CD4-positive, alpha-beta T cell treated with Interleukin-1 beta for 1 hour (primary cell): ENCODE measurements around the gene GALNTL6.
"Not testable (repeated sequence)": the region's sequence is repeated elsewhere in the genome, so short reads cannot be mapped to it uniquely, and the experiment has no call there.

Source experiments
- DNase-seq, 2 donors: peaks; one replicate each; pipeline ENCODE4 v3.0.0-alpha.2; 2020 to 2022

The GALNTL6 gene

DNA sequence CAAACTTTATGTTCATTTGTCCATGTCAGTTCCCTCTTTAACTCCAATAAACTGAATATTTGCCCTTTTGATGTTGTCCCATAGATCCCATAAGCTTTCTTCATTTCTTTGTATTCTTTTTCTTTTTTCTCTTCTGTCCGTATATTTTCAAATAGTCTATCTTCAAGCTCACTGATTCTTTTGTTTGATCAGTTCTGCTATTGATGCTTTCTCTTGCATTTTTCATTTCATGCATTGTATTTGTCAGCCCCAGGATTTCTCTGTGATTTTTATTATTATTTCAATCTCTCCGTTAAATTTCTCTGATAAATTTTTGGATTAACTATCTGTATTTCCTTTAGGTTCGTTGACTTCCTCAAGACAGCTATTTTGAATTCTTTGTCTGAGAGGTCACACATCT lies 1082.5 kb downstream of the GALNTL6 start:
- no peak for DNase-seq

DNA sequence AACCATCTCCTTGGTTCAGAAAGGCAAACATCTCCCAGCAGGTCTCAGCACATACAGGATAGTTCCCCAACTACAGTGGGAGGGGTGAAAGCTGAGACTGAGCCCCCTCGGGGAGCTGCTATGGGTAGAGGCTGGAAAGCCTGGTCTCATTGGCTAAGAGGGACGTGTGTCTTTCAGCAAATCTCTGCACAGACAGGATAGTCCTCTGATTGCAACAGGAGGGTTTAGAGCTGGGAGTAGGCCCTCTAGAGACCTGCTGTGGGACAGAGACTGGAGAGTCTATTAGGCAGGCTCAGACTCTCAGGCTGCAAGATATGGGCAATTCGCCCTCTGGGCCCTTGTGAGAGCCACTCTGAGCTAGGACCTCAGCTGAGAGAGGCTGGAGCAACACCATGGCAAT lies 1083.8 kb downstream of the GALNTL6 start:
- DNase-seq, result no peak

DNA sequence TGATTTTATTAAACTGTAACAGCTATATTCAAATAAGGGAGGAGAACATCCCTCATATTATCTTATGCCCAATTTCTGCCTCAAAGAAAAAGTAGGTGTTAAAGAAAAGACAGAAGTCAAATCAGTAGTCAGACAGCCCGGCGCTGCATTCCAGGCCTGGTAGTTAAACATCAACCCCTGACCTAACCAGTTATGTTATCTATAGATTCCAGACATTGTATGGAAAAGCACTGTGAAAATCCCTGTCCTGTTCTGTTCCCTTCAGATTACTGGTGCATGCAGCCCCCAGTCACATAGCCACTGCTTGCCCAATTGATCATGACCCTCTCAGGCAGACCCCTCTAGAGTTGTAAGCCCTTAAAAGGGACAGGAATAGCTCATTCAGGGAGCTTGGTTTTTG lies 1085.5 kb downstream of the GALNTL6 start:
- DNase-seq, result no peak

DNA sequence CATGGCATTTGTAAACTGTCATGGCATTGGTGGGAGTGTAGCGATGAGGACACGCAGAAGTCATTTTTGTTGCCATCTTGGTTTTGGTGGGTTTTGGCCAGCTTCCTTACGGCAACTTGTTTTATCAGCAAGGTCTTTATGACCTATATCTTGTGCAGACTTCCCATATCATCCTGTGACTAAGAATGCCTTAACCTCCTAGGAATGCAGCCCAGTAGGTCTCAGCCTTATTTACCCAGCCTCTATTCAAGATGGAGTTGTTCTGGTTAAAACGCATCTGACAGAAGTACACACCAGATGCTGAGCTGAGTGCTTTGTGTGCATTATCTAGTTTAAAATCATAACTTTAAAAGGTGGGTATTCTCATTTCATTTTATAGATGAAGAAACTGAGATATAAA lies 1086.7 kb downstream of the GALNTL6 start:
- DNase-seq, result no peak

DNA sequence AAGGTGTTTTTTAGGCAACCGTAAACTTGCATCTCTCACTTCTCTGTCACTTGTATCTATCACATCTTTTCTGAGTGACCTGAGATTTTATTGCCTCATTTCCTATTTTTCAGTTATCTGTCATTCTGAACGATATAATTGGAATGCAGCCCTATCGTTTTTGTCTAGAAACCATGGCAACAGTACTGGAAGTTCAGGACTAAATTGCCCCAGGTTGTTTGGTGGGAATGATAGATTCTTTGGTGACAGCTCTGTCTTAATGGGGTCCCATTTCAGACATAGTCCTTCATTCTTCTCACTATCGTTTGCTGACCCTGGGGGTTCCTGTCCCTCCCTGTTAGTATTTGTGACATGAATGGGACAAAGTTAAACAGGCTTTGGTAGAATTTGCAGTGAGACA lies 1087.7 kb downstream of the GALNTL6 start:
- no peak for DNase-seq

DNA sequence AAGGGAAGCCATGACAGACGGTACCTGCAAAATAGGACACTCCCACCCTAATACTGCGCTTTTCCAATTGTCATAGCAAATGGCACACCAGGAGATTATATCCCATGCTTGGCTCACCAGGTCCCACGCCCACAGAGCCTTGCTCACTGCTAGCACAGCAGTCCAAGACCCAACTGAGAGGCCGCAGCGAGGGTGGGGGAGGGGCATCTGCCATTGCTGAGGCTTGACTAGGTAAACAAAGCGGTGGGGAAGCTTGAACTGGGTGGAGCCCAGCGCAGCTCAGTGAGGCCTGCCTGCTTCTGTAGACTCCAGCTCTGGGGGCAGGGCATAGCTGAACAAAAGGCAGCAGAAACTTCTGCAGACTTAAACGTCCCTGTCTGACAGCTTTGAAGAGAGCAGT lies 1099.3 kb downstream of the GALNTL6 start:
- DNase-seq, result not testable (repeated sequence)

DNA sequence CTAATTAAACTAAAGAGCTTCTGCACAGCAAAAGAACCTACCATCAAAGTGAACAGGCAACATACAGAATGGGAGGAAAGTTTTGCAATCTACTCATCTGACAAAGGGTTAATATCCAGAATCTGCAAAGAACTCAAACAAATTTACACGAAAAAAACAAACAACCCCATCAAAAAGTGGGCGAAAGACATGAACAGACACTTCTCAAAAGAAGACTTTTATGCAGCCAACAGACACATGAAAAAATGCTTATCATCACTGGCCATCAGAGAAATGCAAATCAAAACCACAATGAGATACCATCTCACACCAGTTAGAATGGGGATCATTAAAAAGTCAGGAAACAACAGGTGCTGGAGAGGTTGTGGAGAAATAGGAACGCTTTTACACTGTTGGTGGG lies 1104.2 kb downstream of the GALNTL6 start:
- not testable (repeated sequence) for DNase-seq

DNA sequence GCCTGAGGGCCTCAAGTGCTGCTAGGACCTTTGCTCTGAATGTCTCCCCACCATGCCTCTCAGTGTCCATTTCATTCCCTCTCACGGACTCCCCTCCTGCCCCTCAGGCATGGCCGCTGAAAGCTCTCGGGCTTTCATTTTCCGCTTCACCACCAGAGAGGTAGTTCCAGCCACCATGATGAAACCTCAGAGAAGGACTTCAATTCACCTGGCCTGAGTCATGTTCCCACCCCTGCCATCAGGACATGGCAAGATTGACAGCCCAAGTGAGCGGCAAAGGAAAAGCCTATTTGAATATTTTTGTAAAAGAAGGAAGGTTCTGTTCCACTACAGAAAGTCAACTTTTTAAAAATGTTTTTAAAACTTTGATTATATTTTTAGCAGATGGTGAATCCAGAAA lies 1106.1 kb downstream of the GALNTL6 start:
- no peak for DNase-seq

DNA sequence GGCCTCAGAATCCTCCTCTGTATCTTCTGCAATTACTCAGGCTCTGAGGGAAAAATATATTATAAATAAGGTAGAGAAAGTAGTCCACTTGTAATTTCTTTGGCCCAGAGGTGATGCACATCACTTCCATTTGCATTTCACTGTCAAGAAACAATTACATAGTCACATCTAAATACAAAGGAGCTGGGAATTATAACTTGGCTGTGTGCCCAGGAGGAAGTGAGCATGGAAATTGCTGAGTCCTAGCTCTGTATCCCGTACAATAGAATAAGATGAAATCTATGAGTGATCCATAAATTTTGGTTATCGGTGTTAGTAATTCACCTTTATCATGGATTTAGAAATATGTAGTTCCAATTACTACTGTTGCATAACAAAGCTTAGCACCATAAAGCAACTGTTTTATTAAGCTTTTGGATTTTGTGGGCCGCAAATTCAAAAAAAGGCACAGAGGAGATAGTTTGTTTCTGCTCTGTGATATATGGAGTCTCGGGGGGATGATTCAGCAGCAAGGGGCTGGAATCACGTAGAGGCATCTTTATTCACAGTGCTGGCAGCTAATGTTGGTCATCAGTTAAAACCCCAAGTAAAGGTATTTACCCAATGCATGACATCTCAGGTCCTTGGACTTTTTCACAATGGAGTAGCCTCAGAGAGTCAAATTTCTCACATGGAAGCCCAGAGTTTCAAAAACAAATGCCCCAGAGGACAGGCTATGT lies 1114.1 kb downstream of the GALNTL6 start:
- DNase-seq, result no peak

DNA sequence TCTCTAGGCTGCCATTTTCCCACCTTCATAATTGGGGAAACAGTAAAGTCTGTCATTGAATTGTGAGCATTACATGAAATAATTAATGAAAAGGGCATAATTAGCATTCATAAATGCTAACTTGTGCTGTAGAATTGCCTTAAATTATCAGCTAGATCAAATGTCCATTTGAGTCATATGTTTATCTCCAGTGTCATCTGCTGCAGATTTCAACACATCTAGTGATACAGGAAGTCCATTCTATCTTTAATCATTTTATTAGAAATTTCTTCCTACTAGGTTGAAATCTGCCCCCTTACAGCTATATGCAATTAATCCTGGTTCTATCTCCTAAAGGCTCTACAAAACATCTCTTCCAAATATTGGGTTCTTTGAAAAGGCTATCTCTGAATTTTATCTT lies 1115.1 kb downstream of the GALNTL6 start:
- DNase-seq, result no peak

DNA sequence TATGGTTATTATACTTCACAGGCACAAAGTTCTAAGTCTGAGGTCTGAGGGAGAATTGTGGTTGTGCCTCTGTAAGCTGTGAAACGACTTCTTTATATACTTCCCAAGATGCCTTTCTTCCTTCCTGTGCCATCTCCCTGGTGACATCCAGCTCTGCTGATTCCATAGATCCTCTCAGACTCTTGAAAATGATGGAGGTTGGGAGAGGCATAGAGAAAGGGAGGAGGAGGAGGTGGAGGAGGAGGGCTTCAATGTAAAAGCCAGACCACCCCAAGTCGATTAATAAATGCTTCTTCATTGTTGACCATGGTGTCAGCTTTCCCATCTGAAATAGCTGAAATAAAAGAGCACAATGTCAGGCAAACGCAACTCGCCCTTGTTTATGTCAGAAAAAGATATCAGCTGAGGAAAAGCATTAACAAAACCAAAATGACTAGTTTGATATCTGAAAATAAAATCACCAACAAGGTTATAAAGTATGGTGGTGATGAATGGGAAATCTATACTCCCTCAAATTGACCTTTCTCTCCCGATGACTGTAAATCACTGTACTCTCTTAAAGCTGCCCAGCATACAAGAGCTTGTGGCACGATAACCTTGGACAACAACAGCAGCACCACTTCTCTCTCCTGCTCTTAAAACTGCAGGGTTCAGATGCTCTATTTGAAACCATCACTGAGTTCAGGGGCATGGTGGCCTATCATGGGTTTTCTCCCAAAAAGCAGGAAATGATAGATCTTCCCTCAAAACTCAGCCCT lies 1125.0 kb downstream of the GALNTL6 start:
- DNase-seq, result no peak

DNA sequence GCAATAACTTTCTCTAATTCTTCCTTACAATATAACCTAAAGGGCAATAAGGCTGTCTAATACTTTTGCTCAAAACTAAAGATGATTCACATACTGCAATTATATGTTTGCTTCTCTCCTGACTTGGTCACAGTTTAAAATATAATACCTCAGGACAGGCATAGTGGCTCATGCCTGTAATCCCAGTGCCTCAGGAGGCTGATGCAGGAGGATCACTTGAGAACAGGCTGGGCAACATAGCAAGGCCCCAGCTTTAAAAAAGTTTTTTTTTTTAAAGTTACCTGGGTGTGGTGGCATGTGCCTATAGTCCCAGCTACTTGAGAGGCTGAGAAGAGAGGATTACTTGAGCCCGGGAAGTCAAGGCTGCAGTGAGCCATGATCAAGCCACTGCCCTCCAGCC lies 1125.7 kb downstream of the GALNTL6 start:
- no peak for DNase-seq

DNA sequence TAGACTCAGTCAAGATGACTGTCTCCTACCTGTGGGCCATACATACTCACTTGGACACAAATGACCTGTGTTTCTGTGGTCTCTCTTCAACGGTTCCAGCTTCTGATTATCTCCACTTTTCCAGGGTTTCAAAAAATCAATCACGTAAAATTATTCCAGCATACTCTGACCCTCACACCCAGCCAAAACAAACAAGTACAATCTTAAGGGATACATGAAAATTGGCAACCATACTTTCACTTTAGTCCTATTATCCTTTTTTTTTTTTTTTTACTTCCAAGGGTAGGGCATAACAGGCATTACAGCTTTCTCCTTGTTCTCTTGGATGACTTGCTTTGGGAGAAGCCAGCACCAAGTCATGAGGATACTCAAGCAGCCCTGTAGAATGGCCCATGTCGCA lies 1129.6 kb downstream of the GALNTL6 start:
- DNase-seq, result no peak

DNA sequence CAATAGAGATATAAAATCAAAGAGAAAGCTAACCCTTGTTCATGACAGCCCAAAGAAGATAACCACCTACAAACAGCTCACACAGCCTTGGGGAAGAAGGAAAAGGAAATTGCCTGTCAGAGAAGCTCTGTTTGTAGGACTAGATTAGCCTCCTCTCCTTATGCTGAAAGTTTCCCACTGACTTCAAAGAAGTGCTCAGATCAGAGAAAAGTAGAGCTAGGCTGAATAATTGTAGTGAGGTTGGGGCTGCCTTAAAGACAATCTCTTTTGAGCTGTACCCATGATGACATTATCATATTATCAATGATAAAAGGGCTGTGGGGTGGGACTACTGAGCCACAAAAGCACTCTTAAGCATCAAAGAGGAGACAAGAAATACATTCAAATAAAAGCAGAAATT lies 1132.4 kb downstream of the GALNTL6 start:
- no peak for DNase-seq

DNA sequence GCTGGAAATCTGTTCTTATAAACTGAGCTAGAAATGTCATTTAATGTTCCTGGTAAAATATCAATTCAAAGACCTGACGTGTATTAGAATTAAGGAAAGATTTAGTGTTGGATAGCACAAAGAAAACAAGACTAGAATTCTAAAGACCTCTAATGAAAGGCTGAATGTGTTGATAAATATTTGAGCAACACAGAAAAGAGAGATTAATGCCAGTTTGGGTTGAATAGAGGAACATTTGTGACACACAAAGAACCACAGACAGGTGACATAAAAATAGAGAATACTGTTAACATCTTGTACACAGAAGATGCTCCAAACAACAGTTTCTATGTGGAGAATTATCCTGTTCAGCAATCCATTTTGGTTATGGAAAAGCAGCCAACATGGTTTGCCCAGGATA lies 1133.3 kb downstream of the GALNTL6 start:
- DNase-seq, result no peak

DNA sequence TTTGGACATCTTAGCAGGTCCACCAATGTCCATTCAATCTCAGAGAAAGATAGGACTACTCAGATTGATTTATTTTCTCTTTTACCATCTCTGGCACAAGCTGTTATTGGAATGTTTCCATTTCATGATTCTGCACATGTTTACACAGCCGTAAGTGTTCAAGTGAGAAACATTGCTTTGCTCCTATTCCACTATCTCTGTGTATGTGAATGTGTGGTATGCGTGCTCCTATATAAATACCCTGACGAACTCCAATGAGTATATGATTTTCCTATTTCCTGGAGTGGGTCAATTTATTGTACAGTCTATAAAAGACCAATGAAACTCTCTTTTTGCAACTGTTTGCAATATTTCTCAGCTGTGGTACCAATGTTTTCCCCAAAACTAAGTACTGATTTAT lies 1134.4 kb downstream of the GALNTL6 start:
- no peak for DNase-seq

DNA sequence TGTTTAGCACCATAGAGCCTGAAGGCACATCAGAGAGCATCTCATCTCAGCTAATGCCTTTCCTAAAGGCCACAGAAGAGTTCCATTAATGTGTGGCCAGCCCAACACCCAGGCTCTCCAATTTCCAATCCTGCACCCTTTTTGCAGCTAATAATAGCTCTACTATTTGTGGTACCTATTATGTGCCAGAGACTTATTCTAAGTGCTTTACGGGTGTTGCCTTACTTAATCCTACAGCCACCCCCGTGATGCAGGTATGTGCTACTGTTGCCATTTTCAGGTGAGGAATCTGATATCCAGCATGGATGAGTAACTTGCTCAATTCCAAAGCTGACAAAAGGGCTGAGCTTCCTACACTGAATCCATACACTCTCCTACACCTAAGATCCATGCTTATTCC lies 1137.8 kb downstream of the GALNTL6 start:
- DNase-seq, result no peak

DNA sequence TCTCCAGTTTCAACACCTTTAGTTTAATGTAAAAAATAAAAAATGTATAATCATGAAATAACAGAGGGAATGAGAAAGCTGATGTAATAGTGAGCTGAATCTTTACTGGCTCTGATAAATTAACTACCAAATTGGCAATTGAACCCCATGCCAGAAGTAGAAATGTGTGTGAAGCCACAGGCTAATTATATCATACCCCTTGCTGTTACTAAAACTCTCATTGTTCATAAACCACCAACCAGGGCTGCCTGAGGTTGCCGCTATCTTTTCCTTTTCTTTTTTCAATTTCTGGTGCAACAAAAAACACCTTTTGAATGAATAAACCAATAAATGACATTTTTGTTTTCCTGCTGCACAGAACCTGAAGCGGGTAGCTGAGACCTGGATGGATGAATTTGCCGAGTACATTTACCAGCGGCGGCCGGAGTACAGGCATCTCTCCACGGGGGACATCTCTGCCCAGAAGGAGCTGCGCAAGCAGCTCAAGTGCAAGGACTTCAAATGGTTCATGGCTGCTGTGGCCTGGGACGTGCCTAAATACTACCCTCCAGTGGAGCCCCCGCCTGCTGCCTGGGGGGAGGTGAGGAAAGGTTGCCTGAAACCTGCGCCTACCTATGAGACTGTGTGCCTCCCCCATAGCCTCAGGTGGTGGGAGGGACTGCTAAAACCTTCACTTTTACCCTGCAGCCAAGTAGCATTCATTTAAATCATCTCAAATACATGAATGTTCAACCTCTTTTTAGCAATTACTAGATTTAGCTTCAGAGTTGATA lies 1138.7 kb downstream of the GALNTL6 start:
- DNase-seq, result no peak

DNA sequence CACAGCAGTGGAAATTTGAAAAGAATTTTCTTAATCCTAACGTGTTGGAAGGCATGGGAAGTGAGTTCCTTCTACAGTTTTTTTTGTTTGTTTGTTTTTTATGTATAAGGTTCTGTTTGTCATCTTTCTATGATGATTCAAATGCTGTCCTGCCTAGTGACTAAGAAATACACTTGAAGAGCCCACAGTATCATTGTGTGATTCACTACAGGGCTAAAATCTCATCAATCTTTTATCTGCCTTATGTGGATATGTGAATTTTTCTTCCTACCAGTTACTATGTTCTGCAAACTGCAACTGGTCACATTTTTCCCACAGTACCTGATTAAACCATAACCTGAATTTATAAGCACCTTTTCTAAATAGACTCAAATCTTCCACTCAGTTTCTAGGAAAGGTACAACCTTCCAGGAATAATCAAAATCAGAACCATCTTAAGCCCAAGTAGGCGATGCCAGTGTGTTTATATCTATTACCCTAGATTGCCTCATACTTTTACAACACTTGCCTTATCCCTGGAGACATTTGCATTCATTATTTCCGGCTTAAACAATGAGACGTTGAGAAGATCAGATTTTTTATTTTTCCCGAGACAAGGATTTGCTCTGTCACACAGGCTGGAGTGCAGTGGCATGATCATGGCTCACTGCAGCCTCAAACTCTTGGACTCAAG lies 1140.8 kb downstream of the GALNTL6 start:
- DNase-seq, result no peak

DNA sequence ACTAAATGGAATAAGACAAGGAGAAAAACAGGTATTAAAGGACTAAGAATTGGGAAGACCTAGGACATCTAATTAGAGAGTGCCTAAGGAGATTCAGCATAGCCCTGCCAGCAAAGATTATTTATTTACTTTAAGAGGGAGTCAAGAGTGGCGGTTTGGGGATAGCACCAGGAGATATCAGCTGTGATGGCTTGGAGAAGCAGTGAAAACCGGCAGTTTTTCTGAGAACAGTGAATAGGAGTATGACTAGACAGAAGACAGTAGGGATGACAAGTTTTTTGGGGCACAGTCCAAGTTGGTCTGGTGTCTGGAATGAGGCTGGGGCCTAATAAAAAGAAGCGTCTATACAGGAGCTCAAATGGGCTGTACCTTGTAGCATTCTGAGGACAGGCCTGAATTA lies 1143.1 kb downstream of the GALNTL6 start:
- DNase-seq, result not testable (repeated sequence)

DNA sequence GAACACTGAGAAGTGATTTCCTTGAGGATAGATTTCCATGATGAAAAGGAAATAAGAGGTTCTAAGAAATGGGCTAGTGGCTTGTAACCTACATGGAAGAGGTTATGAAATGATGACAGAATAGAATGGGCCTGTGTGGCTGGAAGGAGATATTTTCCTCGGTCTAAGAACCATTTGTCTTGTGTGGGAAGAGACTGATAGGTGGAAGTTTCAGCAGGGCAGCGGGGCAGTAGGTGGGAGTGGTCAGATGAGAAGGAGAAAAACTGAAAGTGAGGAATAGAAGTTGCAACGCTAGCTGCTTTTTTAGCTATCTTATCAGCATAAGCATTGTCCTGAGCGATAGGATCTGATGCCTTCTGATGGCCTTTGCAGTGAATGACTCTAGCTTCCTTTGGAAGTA lies 1144.0 kb downstream of the GALNTL6 start:
- no peak for DNase-seq

DNA sequence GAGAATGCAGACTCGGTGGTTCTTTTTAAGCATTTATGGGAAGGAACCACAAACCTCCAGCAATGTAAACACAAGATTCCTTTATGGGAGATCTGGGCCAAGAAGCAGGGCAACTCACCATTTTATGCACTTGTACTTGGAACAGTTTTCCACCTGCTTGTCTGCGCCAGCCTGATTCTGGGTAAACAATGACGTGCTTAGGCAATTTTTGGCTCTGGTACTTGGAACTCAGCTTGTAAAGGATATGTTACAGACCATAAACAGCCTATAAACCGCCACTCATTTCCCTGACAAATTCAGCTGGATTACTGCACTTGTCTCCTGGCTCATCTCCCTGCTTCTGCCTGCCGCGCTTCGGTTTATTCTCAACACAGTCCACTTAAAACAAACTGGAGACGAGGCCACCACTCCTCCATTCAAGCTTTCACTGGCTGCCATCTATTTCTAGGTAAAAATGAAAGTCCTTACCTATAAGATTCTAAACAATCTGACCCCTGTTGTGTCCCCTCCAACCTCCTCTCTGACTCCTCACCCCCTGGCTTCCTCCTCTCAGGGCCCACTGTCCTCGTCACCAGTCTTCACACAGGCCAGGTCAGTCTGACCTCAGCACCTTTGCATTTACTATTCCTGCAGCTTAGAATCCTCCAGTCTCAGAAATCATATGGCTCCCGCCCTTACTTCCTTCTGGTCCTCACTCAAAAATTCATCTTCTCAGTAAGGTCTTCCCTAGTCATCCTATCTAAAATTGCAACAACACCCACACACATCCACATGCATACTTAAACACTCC lies 1149.6 kb downstream of the GALNTL6 start:
- no peak for DNase-seq
